H9 (cell line): ENCODE measurements around the gene KRT79. TPM values are rescaled to one million over a fixed set of nuclear protein-coding genes. Genes with fewer than 3 reads are reported as not detected.

Experiments
- DNase-seq: peaks from one replicate; pipeline ENCODE4 v3.0.0-alpha.2; 2017
- H2AFZ ChIP-seq: one replicate; pipeline ENCODE4 v1.6.1; 2013; ENCODE audit warnings: mild to moderate bottlenecking, low read length, control low read depth, moderate library complexity
- H2AK5ac ChIP-seq: 2 replicates; pipeline ENCODE4 v1.6.1; 2013; ENCODE audit warnings: low read length, control low read depth, mixed read lengths; ENCODE audit not compliant: insufficient read length
- H2BK120ac ChIP-seq: one replicate; pipeline ENCODE4 v1.6.1; 2013; ENCODE audit warnings: low read depth, mild to moderate bottlenecking, low read length, control low read depth, inconsistent platforms; ENCODE audit not compliant: poor library complexity, severe bottlenecking
- H2BK12ac ChIP-seq: 2 replicates; pipeline ENCODE4 v1.6.1; 2013; ENCODE audit warnings: low read length, control low read depth, mixed read lengths, low read depth; ENCODE audit not compliant: insufficient read length
- H2BK15ac ChIP-seq: 2 replicates; pipeline ENCODE4 v1.6.1; 2013; ENCODE audit warnings: low read depth, low read length, control low read depth
- H2BK20ac ChIP-seq: one replicate; pipeline ENCODE4 v1.6.1; 2013; ENCODE audit warnings: low read depth, mild to moderate bottlenecking, low read length, control low read depth, inconsistent platforms; ENCODE audit not compliant: poor library complexity, severe bottlenecking
- H2BK5ac ChIP-seq: 2 replicates; pipeline ENCODE4 v1.6.1; 2013; ENCODE audit warnings: low read length, control low read depth, mixed read lengths; ENCODE audit not compliant: insufficient read length
- H3K14ac ChIP-seq: 2 replicates; pipeline ENCODE4 v1.6.1; 2013; ENCODE audit warnings: low read length, control low read depth; ENCODE audit not compliant: insufficient read depth
- H3K18ac ChIP-seq: 2 replicates; pipeline ENCODE4 v1.6.1; 2013; ENCODE audit warnings: low read depth, mild to moderate bottlenecking, mixed read lengths, low read length, control low read depth; ENCODE audit not compliant: insufficient read length
- H3K23ac ChIP-seq: 2 replicates; pipeline ENCODE4 v1.6.1; 2013; ENCODE audit warnings: low read length, control low read depth, mixed read lengths, low read depth; ENCODE audit not compliant: insufficient read length
- H3K23me2 ChIP-seq: 2 replicates; pipeline ENCODE4 v1.6.1; 2013; ENCODE audit warnings: low read depth, mild to moderate bottlenecking, mixed read lengths, low read length, control low read depth; ENCODE audit not compliant: insufficient read length, poor library complexity, severe bottlenecking
- H3K27ac ChIP-seq: 2 replicates; pipeline ENCODE4 v1.5.1; 2013; ENCODE audit warnings: low read length, control low read depth, mixed read lengths, low read depth; ENCODE audit not compliant: insufficient read length
- H3K27me3 ChIP-seq: 2 replicates; pipeline ENCODE4 v1.6.1; 2013; ENCODE audit warnings: low read length, control low read depth, inconsistent platforms; ENCODE audit not compliant: insufficient read depth
- H3K4ac ChIP-seq: 2 replicates; pipeline ENCODE4 v1.6.1; 2013; ENCODE audit warnings: low read depth, mild to moderate bottlenecking, control low read depth, inconsistent platforms, low read length, moderate library complexity
- H3K4me1 ChIP-seq: 2 replicates; pipeline ENCODE4 v1.6.1; 2013; ENCODE audit warnings: low read length, control low read depth, inconsistent platforms; ENCODE audit not compliant: insufficient read depth
- H3K4me2 ChIP-seq: 2 replicates; pipeline ENCODE4 v1.6.1; 2013; ENCODE audit warnings: low read length, control low read depth, mixed read lengths; ENCODE audit not compliant: insufficient read length, insufficient read depth
- H3K56ac ChIP-seq: 2 replicates; pipeline ENCODE4 v1.6.1; 2013; ENCODE audit warnings: low read depth, mild to moderate bottlenecking, mixed read lengths, low read length, control low read depth; ENCODE audit not compliant: insufficient read length
- H3K79me1 ChIP-seq: 2 replicates; pipeline ENCODE4 v1.6.1; 2013; ENCODE audit warnings: low read depth, mild to moderate bottlenecking, moderate library complexity, low read length, control low read depth, inconsistent platforms; ENCODE audit not compliant: insufficient read depth, poor library complexity, severe bottlenecking
- H3K79me2 ChIP-seq: 2 replicates; pipeline ENCODE4 v1.6.1; 2013; ENCODE audit warnings: low read length, control low read depth, inconsistent platforms; ENCODE audit not compliant: insufficient read depth
- H3K9ac ChIP-seq: 2 replicates; pipeline ENCODE4 v1.6.1; 2013; ENCODE audit warnings: low read length, control low read depth, mixed read lengths; ENCODE audit not compliant: insufficient read length; ENCODE audit errors: extremely low read depth
- H3K9me3 ChIP-seq: one replicate; pipeline ENCODE4 v1.6.1; 2013; ENCODE audit warnings: low read depth, low read length, inconsistent platforms; ENCODE audit not compliant: control insufficient read depth
- H3T11ph ChIP-seq: one replicate; pipeline ENCODE4 v1.6.1; 2013; ENCODE audit warnings: mild to moderate bottlenecking, low read length, control low read depth, inconsistent platforms
- H4K20me1 ChIP-seq: one replicate; pipeline ENCODE4 v1.6.1; 2013; ENCODE audit not compliant: control insufficient read depth, insufficient read length, insufficient read depth
- H4K5ac ChIP-seq: 2 replicates; pipeline ENCODE4 v1.6.1; 2013; ENCODE audit warnings: low read depth, mild to moderate bottlenecking, mixed read lengths, low read length, control low read depth; ENCODE audit not compliant: insufficient read length
- H4K8ac ChIP-seq: replicated peaks from 2 replicates; pipeline ENCODE4 v1.6.1; 2013; ENCODE audit warnings: low read length, control low read depth, mixed read lengths, low read depth; ENCODE audit not compliant: insufficient read length
- H4K91ac ChIP-seq: 2 replicates; pipeline ENCODE4 v1.6.1; 2013; ENCODE audit warnings: low read depth, mild to moderate bottlenecking, moderate library complexity, mixed read lengths, low read length, control low read depth; ENCODE audit not compliant: insufficient read length
- H3K27ac Mint-ChIP-seq, 3 experiments: 2 replicates in 2 of 3; 3 replicates in 1 of 3; pipeline ENCODE4 v1.8.0; 2020 to 2021; ENCODE audit warnings: mixed read lengths in 3 of 3, mild to moderate bottlenecking in 1 of 3, moderate library complexity in 1 of 3
- H3K27me3 Mint-ChIP-seq: 2 replicates; pipeline ENCODE4 v1.8.0; 2021; ENCODE audit warnings: low read depth, mild to moderate bottlenecking, moderate library complexity, mixed read lengths
- H3K36me3 Mint-ChIP-seq, 3 experiments: 2 replicates in 2 of 3; 3 replicates in 1 of 3; pipeline ENCODE4 v1.8.0; 2020 to 2021; ENCODE audit warnings: low read depth in 3 of 3, mixed read lengths in 3 of 3; ENCODE audit not compliant: insufficient read depth in 1 of 3
- H3K4me1 Mint-ChIP-seq, 2 experiments: 2 replicates each; pipeline ENCODE4 v1.8.0; 2020; ENCODE audit warnings: mixed read lengths in 2 of 2
- H3K4me3 Mint-ChIP-seq, 2 experiments: 2 replicates in 1 of 2; 3 replicates in 1 of 2; pipeline ENCODE4 v1.8.0; 2020 to 2021; ENCODE audit warnings: mild to moderate bottlenecking in 2 of 2, mixed read lengths in 2 of 2, moderate library complexity in 1 of 2
- H3K9me3 Mint-ChIP-seq, 2 experiments: 2 replicates in 1 of 2; 3 replicates in 1 of 2; pipeline ENCODE4 v1.8.0; 2020; ENCODE audit warnings: mild to moderate bottlenecking in 2 of 2, mixed read lengths in 2 of 2, moderate library complexity in 1 of 2
- WGBS: extraction: QIAGEN DNeasy Blood & Tissue Kit; methylation state at CpG from one replicate; pipeline ENCODE4 v1.1.7; 2013; ENCODE audit warnings: missing lambda C conversion rate, low lambda C conversion rate, mixed read lengths; ENCODE audit not compliant: insufficient read length; ENCODE audit errors: extremely low coverage; 5-methylcytosine and 5-hydroxymethylcytosine counted together
- total RNA-seq: library from RNA; stranded (reverse); gene quantifications from 2 replicates; pipeline ENCODE4 v1.2.1, GENCODE V29; 2021
- TF ChIP-seq, protein P1 (sequence below): fragments of 200-600 bp; sonication (generic); conservative IDR thresholded peaks from 3 replicates; pipeline ENCODE4 v1.8.0; 2021; ENCODE audit warnings: antibody characterized with exemption, mild to moderate bottlenecking

The KRT79 gene
- total RNA-seq, 1 experiment from 2014 or later: not detected

- no peak for DNase-seq
- H3K4me2 ChIP-seq: no peak overlapping the region
- peaks cover 2% of the 10 kb centered on the region; the same call in 1 of the 2 replicates for H3K4me1 ChIP-seq
- TF ChIP-seq, protein P1, sequence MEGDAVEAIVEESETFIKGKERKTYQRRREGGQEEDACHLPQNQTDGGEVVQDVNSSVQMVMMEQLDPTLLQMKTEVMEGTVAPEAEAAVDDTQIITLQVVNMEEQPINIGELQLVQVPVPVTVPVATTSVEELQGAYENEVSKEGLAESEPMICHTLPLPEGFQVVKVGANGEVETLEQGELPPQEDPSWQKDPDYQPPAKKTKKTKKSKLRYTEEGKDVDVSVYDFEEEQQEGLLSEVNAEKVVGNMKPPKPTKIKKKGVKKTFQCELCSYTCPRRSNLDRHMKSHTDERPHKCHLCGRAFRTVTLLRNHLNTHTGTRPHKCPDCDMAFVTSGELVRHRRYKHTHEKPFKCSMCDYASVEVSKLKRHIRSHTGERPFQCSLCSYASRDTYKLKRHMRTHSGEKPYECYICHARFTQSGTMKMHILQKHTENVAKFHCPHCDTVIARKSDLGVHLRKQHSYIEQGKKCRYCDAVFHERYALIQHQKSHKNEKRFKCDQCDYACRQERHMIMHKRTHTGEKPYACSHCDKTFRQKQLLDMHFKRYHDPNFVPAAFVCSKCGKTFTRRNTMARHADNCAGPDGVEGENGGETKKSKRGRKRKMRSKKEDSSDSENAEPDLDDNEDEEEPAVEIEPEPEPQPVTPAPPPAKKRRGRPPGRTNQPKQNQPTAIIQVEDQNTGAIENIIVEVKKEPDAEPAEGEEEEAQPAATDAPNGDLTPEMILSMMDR: no peak
- no peaks in the 10 kb centered on the region for H3K9me3 ChIP-seq
- no peak overlapping the region for H3K56ac ChIP-seq
- no peaks in the 10 kb centered on the region for H4K20me1 ChIP-seq
- Mint-ChIP-seq H3K9me3 (no peaks in the 10 kb centered on the region), H3K4me3 (no peak overlapping the region), H3K27me3 (peaks cover 10% of the 10 kb centered on the region), H3K27ac (no peak overlapping the region), H3K36me3 (no peaks in the 10 kb centered on the region), H3K4me1 (peaks cover 19 to 20% of the 10 kb centered on the region in 2 experiments)
- H2AK5ac ChIP-seq: no peak overlapping the region
- no peak overlapping the region for H3T11ph ChIP-seq
- no peak overlapping the region for H2BK12ac ChIP-seq
- H2BK20ac ChIP-seq: no peak overlapping the region
- H3K14ac ChIP-seq: no peak overlapping the region
- no peaks in the 10 kb centered on the region for H3K79me2 ChIP-seq
- WGBS: no CpG with 5 or more reads among the region's 16 CpGs
- no peaks in the 10 kb centered on the region for H3K27me3 ChIP-seq
- H3K27ac ChIP-seq: no peak overlapping the region
- H3K4ac ChIP-seq: no peak overlapping the region
- H4K8ac ChIP-seq: no peak overlapping the region
- H2BK15ac ChIP-seq: no peak overlapping the region
- H2AFZ ChIP-seq: no peak overlapping the region
- H3K79me1 ChIP-seq: no peaks in the 10 kb centered on the region
- H2BK5ac ChIP-seq: no peak overlapping the region
- H4K91ac ChIP-seq: no peak overlapping the region
- no peak overlapping the region for H4K5ac ChIP-seq
- H3K18ac ChIP-seq: no peak overlapping the region
- H2BK120ac ChIP-seq: no peak overlapping the region
- H3K23me2 ChIP-seq: no peaks in the 10 kb centered on the region
- no peak overlapping the region for H3K9ac ChIP-seq
- H3K23ac ChIP-seq: no peak overlapping the region
Observed at GRCh38 chr12:52807544-52808470, 26.3 kb downstream of the KRT79 start.
